K562 treated with DMSO at 1 percent for 48 hours (cell line): Measurements from ENCODE around the gene FAM43A. TPM values are rescaled to one million over a fixed set of nuclear protein-coding genes. Genes with fewer than 3 reads are reported as not detected.

Source experiments
- total RNA-seq: library from RNA; unstranded; fragments of 300-600 nt; gene quantifications from 2 replicates; pipeline ENCODE4 v1.2.3, GENCODE V29; 2022; ENCODE audit warnings: low replicate concordance; ENCODE audit errors: extremely low read depth

FAM43A gene, protein sequence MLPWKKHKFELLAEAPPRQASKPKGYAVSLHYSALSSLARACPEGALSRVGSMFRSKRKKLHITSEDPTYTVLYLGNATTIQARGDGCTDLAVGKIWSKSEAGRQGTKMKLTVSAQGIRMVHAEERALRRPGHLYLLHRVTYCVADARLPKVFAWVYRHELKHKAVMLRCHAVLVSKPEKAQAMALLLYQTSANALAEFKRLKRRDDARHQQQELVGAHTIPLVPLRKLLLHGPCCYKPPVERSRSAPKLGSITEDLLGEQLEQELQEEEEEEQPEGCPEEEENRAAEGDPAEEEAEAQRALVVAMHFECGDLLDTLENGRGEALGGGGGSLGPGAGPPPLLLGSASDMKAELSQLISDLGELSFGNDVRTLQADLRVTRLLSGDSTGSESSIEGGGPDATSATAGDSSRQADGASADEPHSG
- total RNA-seq, result not detected in 2 replicates

DNA sequence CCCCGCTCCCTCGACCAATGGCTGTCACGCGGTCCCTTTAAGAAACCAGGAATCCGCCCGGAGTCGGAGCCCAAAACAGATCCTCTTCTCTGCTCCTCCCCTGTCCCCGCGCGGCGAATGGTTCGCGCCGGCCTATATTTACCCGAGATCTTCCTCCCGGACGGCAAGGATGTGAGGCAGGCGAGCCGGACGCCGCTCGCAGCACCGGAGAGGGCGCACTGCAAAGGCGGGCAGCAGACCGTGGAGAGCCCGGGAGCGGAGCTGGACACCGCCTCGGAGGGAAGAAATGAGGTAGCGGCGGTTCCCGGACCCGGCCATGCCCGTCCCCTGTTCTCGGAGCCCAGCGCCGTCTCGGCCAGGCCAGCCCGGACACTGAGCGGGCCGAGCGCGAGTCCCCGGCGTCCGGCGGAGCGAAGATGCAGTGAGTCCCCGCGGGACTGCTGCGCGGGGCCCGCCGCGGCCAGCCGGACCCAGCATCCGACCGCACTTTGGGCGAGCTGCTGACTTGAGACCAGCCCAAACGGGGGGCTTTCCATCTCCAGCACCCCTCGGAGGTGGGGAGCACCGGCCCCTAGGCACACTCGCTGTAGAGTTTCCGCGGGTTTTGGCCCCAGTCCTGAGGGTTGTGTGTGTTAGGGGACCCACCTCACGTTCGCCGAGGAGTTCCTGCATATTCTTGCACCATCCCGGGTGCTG lies at the start of gene FAM43A:
TSS of gene FAM43A (plus strand) at position 166 of the 696 bp plus-strand sequence. CDS start 944 bp downstream, outside the sequence.

DNA sequence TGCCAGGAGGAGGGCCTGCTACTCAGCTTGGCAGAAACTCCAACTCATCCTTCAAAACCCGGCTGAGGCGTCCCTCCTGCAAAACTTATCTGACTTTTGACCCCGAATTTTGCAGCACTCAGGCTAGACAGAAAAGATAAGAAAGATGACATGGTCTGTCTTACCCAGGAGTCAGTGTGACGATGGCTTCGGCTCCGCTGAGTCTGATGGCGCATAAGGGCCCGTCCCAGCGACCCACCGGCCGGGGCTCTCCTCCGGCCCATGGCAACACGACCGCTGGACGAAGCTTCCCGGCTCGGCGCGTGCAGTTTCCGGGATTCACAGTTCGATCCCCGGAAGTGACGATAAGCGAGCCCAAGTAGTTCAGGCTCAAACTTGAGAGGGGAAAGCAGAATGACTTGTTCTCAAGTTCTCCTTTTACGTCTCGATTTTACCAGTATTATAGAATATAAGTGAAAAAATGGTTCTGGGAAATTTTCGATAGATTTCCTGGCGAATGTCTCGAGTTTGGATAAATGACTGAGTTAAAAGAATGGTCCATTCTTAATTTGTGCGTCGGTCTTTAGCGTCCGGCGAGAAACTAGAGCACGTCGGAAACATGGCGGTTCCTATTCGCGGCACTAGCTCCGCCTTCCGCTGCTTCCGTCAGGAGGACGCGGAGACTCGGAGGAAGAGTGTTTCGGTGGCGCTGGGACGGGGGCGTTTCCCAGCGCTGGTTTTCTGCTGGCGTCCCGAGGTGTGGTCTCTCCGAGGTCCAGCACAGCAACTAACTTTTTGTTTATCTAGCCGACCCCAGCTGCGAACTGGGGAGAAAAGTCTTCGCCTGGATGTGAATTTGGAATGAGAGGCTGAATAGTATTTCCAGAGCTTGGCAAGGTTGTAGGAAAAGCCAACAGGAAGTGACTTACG lies 13.5 kb upstream of the FAM43A start, which contains the start of gene LSG1:
TSS of gene LSG1 (minus strand) at position 292 of the 909 bp plus-strand sequence. CDS start at position 263, 29 bp downstream.

Other genes with a start within 250 kb of the FAM43A start
- not detected in 2 replicates for gene ATP13A3, start 198.9 kb upstream of the FAM43A start, total RNA-seq
- gene TMEM44, start 52.5 kb upstream of the FAM43A start, total RNA-seq, result not detected in 2 replicates
- gene LSG1, start 13.7 kb upstream of the FAM43A start, total RNA-seq, result not detected in 2 replicates